ENCODE data around the gene ATP8B3. TPM values are rescaled to one million over a fixed set of nuclear protein-coding genes. Genes with fewer than 3 reads are reported as not detected.

Gene ATP8B3
- total and polyA plus RNA-seq, 10 of the 15 experiments (the other 5 are each of a cell fraction or from before 2014, with no cell fraction given), result 0.13 to 1.7 (median 0.52) TPM

GRCh38 chr19:1849886-1850398, 37.9 kb upstream of the ATP8B3 start:
- 72% methylated on average over 10 of the region's 10 CpGs for WGBS (ENCODE audit: insufficient coverage, insufficient replicate concordance, low lambda C conversion rate, missing lambda C conversion rate)
- Histone ChIP-seq H3K27me3 (replicated peaks in 1 of 2; ENCODE audit: control insufficient read depth in 2 of 2, insufficient read depth in 2 of 2, low read length in 1 of 2) (no peaks in the 10 kb centered on the region), H3K4me1 (ENCODE audit: control insufficient read depth, insufficient read depth, low read length) (peaks cover 35% of the 10 kb centered on the region), H3K9me3 (replicated peaks; ENCODE audit: control insufficient read depth, insufficient read depth, low read length) (no peaks in the 10 kb centered on the region), H4K20me1 (ENCODE audit: control insufficient read depth, insufficient read depth) (peaks cover 3% of the 10 kb centered on the region; the same call in 1 of the 2 replicates), H2AFZ (ENCODE audit: control insufficient read depth, low read depth, low read length) (no peak overlapping the region), H3K36me3 (ENCODE audit: control insufficient read depth in 2 of 2, insufficient read depth in 2 of 2, low read length in 1 of 2) (peaks cover 0 to 3% of the 10 kb centered on the region in 2 experiments; a peak in 3 of 4 replicates), H3K9ac (ENCODE audit: control insufficient read depth, insufficient read depth, low read length) (no peak overlapping the region), H3K27ac (ENCODE audit: control insufficient read depth, insufficient read depth) (no peak overlapping the region), H3K4me3 (no peak overlapping the region), H3K79me2 (ENCODE audit: control insufficient read depth, insufficient read depth, low read length) (peaks cover 54% of the 10 kb centered on the region), H3K4me2 (ENCODE audit: control insufficient read depth, insufficient read depth) (no peak overlapping the region)
- ChIA-PET POLR2A (no interaction called here), SMC1A (ENCODE audit: uncharacterized antibody, unreplicated experiment) (no interaction called here), CTCF (interaction anchor here (1.4 to 1.7 kb wide), 6 partner anchors 8 to 775 kb away, joined by 4 to 11 read pairs (median 6); no protein-coding TSS in a partner anchor), RAD21 (ENCODE audit: unreplicated experiment) (interaction anchor here (1.4 kb wide), 1 partner anchor 47 kb away, joined by 3 read pairs; no protein-coding TSS in a partner anchor)
- BruUV-seq (replicated peaks), result no TSS peak
- ATAC-seq, result no peak
- DNase-seq (ENCODE audit: low read depth, low spot score), result no peak
- intact Hi-C loops (cut with micrococcal nuclease; ENCODE audit: unreplicated experiment) (no loop called here), in situ Hi-C loops (cut with MboI) (loop anchor here (25.0 kb wide), 1 partner anchor 1512 kb away; the partner anchor contains the start of gene NFIC)
- FAIRE-seq, result no peak
- no peak for TF ChIP-seq TARDBP (IDR thresholded peaks at IDR 0.05; ENCODE audit: borderline replicate concordance)
- no peak for TF ChIP-seq BACH1 (IDR thresholded peaks at IDR 0.05; ENCODE audit: borderline replicate concordance)
- no peak for TF ChIP-seq TCF7 (IDR thresholded peaks at IDR 0.05; ENCODE audit: borderline replicate concordance)

GRCh38 chr19:1849132-1849474, 37.0 kb upstream of the ATP8B3 start:
- no TSS peak for BruUV-seq (replicated peaks)
- 11% methylated on average over 5 of the region's 5 CpGs for WGBS (ENCODE audit: insufficient coverage, insufficient replicate concordance, low lambda C conversion rate, missing lambda C conversion rate)
- Histone ChIP-seq H3K9me3 (replicated peaks; ENCODE audit: control insufficient read depth, insufficient read depth, low read length) (no peaks in the 10 kb centered on the region), H3K4me1 (ENCODE audit: control insufficient read depth, insufficient read depth, low read length) (peaks cover 31% of the 10 kb centered on the region), H3K4me3 (no peak overlapping the region), H3K79me2 (ENCODE audit: control insufficient read depth, insufficient read depth, low read length) (peaks cover 54% of the 10 kb centered on the region), H3K36me3 (ENCODE audit: control insufficient read depth in 2 of 2, insufficient read depth in 2 of 2, low read length in 1 of 2) (peaks cover 0 to 6% of the 10 kb centered on the region in 2 experiments; a peak in 3 of 4 replicates), H3K4me2 (ENCODE audit: control insufficient read depth, insufficient read depth) (peak overlapping the region; percentile 66; the same call in 1 of the 2 replicates), H2AFZ (ENCODE audit: control insufficient read depth, low read depth, low read length) (no peak overlapping the region; the same call in 1 of the 2 replicates), H3K9ac (ENCODE audit: control insufficient read depth, insufficient read depth, low read length) (no peak overlapping the region; the same call in 1 of the 2 replicates), H3K27ac (ENCODE audit: control insufficient read depth, insufficient read depth) (peak overlapping the region; percentile 100), H3K27me3 (replicated peaks in 1 of 2; ENCODE audit: control insufficient read depth in 2 of 2, insufficient read depth in 2 of 2, low read length in 1 of 2) (no peaks in the 10 kb centered on the region), H4K20me1 (ENCODE audit: control insufficient read depth, insufficient read depth) (peaks cover 3% of the 10 kb centered on the region; the same call in 1 of the 2 replicates)
- POLR2A ChIA-PET, result interaction anchor here (0.7 kb wide), 1 partner anchor 8 kb away, joined by 3 read pairs; no protein-coding TSS in a partner anchor
- SMC1A ChIA-PET (ENCODE audit: uncharacterized antibody, unreplicated experiment), result no interaction called here
- intact Hi-C loops (cut with micrococcal nuclease; ENCODE audit: unreplicated experiment), result no loop called here
- RAD21 ChIA-PET (ENCODE audit: unreplicated experiment), result interaction anchor here (1.0 to 1.4 kb wide), 2 partner anchors 48 to 303 kb away, joined by 3 read pairs; no protein-coding TSS in a partner anchor
- DNase-seq (ENCODE audit: low read depth, low spot score) (no peak), ATAC-seq (no peak), FAIRE-seq (no peak)
- no peak for TF ChIP-seq SREBF1 (IDR thresholded peaks at IDR 0.05; ENCODE audit: low read length)
- no peak for TF ChIP-seq EGR1 (IDR thresholded peaks at IDR 0.05; ENCODE audit: borderline replicate concordance in 1 of 2, low read depth in 2 of 2, low read length in 2 of 2)
- no peak for TF ChIP-seq IKZF2 (IDR thresholded peaks at IDR 0.05)
- TF ChIP-seq HCFC1 (IDR thresholded peaks at IDR 0.05; ENCODE audit: low read length), result no peak
- no peak for TF ChIP-seq SUZ12 (IDR thresholded peaks at IDR 0.05; ENCODE audit: unreplicated experiment)
- TF ChIP-seq IRF4 (IDR thresholded peaks at IDR 0.05; ENCODE audit: low read depth, low read length), result no peak
- TF ChIP-seq NFYA (IDR thresholded peaks at IDR 0.05; ENCODE audit: borderline replicate concordance, low read depth, low read length), result no peak
- no peak for TF ChIP-seq HDAC6 (IDR thresholded peaks at IDR 0.05; ENCODE audit: unreplicated experiment)
- no peak for TF ChIP-seq FOS (IDR thresholded peaks at IDR 0.05; ENCODE audit: borderline replicate concordance, extremely low read depth, insufficient read length)
- no peak for TF ChIP-seq HDAC2 (IDR thresholded peaks at IDR 0.05)
- TF ChIP-seq CHD1 (IDR thresholded peaks at IDR 0.05; ENCODE audit: low read depth, low read length), result no peak
- TF ChIP-seq RAD51 (IDR thresholded peaks at IDR 0.05), result no peak
- CTCF ChIA-PET, result interaction anchor here (0.6 to 1.7 kb wide), 11 partner anchors 9 to 776 kb away, joined by 3 to 11 read pairs (median 4); no protein-coding TSS in a partner anchor
- in situ Hi-C loops (cut with MboI), result no loop called here

Measured in GM12878 (cell line).